ENCODE data around the gene ABLIM2. TPM values are rescaled to one million over a fixed set of nuclear protein-coding genes. Genes with fewer than 3 reads are reported as not detected.

The ABLIM2 gene
- total and polyA plus RNA-seq, 10 of the 15 experiments (the other 5 are each of a cell fraction or from before 2014, with no cell fraction given) = 0.03 to 0.15 (median 0.05) TPM; not detected in 7

DNA sequence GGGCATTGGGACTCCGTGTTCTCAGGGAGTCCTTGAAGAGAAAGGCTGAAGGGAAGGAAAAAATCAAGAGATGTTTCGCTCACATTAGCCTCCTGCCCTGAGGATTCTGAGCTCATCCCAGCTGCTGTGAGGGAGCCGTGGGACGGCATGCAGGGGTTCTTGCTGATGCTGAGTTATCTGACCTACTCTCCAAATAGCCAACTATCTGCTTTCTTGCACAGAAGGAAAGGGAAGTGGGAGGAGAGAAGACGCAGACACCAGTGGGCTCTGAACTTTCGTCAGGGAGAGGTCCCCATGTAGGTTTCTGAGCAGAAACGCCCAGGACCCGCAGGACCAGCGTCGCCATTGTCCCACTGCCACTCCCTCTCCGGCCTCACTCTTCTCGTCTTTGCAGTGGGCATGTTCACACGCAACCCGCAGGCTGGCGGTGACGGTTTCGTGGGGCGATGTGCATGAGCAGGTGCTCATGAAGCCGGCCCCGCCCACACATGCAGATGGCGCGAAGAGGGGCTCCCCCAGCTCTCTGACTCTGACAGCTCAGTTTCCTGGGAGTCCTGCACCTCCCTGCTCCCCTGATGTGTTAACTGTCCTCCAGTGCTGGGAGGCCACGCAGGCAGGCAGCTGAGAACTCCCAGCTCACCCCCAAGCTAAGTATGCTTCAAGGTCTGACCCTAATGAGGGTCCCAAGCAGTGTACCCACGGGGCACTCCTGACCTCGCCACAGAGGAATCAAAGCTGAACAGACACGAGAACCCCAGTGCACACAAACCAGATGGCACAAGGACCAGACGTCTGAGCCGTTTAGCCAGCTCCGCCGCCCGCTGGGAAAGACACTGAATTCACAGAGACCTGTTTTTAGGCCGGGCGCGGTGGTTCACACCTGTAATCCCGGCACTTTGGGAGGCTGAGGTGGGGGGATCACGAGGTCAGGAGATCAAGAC is 13.6 kb upstream of the ABLIM2 start (continued):
- TF ChIP-seq, protein P1, sequence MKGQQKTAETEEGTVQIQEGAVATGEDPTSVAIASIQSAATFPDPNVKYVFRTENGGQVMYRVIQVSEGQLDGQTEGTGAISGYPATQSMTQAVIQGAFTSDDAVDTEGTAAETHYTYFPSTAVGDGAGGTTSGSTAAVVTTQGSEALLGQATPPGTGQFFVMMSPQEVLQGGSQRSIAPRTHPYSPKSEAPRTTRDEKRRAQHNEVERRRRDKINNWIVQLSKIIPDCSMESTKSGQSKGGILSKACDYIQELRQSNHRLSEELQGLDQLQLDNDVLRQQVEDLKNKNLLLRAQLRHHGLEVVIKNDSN (IDR thresholded peaks at IDR 0.05; ENCODE audit: borderline replicate concordance, extremely low read length, insufficient read depth, low read depth, low read length) = no peak
- TF ChIP-seq NRF1 (conservative IDR thresholded peaks at IDR 0.05; ENCODE audit: low read depth, low read length) (0 out of 2 replicates have a peak, but pooled peaks have one; percentile 9), SUZ12 (IDR thresholded peaks at IDR 0.05; ENCODE audit: unreplicated experiment) (no peak), GATAD2B (conservative IDR thresholded peaks at IDR 0.05; ENCODE audit: low read depth) (peak; percentile 86), SREBF1 (IDR thresholded peaks at IDR 0.05; ENCODE audit: low read length) (no peak), KDM1A (IDR thresholded peaks at IDR 0.05; ENCODE audit: borderline replicate concordance) (no peak), LARP7 (IDR thresholded peaks at IDR 0.05) (peak; percentile 32; the same call in 1 of the 2 replicates), GABPA (IDR thresholded peaks at IDR 0.05; ENCODE audit: low read depth) (no peak), RFX5 (IDR thresholded peaks at IDR 0.05; ENCODE audit: low read depth, low read length) (no peak), NBN (IDR thresholded peaks at IDR 0.05) (0 out of 2 replicates have a peak, but pooled peaks have one; percentile 50), BRCA1 (IDR thresholded peaks at IDR 0.05; ENCODE audit: low read depth, low read length) (no peak), ZNF24 (IDR thresholded peaks at IDR 0.05) (no peak), SP1 (IDR thresholded peaks at IDR 0.05; ENCODE audit: low read depth, low read length) (peak; percentile 42), CBFB (IDR thresholded peaks at IDR 0.05; ENCODE audit: low read depth) (no peak), WRNIP1 (IDR thresholded peaks at IDR 0.05; ENCODE audit: borderline replicate concordance, low read depth, low read length) (no peak), SIX5 (IDR thresholded peaks at IDR 0.05; ENCODE audit: low read depth, low read length, severe bottlenecking) (no peak), HCFC1 (IDR thresholded peaks at IDR 0.05; ENCODE audit: low read length) (no peak), SMAD5 (IDR thresholded peaks at IDR 0.05; ENCODE audit: low read depth) (no peak), ZNF622 (IDR thresholded peaks at IDR 0.05) (no peak), KLF5 (IDR thresholded peaks at IDR 0.05; ENCODE audit: partially characterized antibody) (no peak)
- TF ChIP-seq, protein P2, sequence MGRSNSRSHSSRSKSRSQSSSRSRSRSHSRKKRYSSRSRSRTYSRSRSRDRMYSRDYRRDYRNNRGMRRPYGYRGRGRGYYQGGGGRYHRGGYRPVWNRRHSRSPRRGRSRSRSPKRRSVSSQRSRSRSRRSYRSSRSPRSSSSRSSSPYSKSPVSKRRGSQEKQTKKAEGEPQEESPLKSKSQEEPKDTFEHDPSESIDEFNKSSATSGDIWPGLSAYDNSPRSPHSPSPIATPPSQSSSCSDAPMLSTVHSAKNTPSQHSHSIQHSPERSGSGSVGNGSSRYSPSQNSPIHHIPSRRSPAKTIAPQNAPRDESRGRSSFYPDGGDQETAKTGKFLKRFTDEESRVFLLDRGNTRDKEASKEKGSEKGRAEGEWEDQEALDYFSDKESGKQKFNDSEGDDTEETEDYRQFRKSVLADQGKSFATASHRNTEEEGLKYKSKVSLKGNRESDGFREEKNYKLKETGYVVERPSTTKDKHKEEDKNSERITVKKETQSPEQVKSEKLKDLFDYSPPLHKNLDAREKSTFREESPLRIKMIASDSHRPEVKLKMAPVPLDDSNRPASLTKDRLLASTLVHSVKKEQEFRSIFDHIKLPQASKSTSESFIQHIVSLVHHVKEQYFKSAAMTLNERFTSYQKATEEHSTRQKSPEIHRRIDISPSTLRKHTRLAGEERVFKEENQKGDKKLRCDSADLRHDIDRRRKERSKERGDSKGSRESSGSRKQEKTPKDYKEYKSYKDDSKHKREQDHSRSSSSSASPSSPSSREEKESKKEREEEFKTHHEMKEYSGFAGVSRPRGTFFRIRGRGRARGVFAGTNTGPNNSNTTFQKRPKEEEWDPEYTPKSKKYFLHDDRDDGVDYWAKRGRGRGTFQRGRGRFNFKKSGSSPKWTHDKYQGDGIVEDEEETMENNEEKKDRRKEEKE (IDR thresholded peaks at IDR 0.05) = no peak
- TF ChIP-seq, protein P3, sequence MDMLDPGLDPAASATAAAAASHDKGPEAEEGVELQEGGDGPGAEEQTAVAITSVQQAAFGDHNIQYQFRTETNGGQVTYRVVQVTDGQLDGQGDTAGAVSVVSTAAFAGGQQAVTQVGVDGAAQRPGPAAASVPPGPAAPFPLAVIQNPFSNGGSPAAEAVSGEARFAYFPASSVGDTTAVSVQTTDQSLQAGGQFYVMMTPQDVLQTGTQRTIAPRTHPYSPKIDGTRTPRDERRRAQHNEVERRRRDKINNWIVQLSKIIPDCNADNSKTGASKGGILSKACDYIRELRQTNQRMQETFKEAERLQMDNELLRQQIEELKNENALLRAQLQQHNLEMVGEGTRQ (IDR thresholded peaks at IDR 0.05; ENCODE audit: borderline replicate concordance, low read depth, low read length) = no peak
- TF ChIP-seq, protein P4, sequence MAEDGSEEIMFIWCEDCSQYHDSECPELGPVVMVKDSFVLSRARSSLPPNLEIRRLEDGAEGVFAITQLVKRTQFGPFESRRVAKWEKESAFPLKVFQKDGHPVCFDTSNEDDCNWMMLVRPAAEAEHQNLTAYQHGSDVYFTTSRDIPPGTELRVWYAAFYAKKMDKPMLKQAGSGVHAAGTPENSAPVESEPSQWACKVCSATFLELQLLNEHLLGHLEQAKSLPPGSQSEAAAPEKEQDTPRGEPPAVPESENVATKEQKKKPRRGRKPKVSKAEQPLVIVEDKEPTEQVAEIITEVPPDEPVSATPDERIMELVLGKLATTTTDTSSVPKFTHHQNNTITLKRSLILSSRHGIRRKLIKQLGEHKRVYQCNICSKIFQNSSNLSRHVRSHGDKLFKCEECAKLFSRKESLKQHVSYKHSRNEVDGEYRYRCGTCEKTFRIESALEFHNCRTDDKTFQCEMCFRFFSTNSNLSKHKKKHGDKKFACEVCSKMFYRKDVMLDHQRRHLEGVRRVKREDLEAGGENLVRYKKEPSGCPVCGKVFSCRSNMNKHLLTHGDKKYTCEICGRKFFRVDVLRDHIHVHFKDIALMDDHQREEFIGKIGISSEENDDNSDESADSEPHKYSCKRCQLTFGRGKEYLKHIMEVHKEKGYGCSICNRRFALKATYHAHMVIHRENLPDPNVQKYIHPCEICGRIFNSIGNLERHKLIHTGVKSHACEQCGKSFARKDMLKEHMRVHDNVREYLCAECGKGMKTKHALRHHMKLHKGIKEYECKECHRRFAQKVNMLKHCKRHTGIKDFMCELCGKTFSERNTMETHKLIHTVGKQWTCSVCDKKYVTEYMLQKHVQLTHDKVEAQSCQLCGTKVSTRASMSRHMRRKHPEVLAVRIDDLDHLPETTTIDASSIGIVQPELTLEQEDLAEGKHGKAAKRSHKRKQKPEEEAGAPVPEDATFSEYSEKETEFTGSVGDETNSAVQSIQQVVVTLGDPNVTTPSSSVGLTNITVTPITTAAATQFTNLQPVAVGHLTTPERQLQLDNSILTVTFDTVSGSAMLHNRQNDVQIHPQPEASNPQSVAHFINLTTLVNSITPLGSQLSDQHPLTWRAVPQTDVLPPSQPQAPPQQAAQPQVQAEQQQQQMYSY (CRISPR knock-in tag; IDR thresholded peaks at IDR 0.05) = no peak
